ENCODE data around the gene CFAP251. TPM values are rescaled to one million over a fixed set of nuclear protein-coding genes. Genes with fewer than 3 reads are reported as not detected.

CFAP251 gene
- total RNA-seq, 4 donors from 2014 or later = 0.34 to 2.9 (median 2.2) TPM

- no peak for DNase-seq
- intact Hi-C loops (cut with DNase I) = no loop called here
- Histone ChIP-seq H3K9me3 (no peaks in the 10 kb centered on the region), H3K4me1 (peaks cover 0 to 17% (median 0%) of the 10 kb centered on the region in 3 donors), H3K36me3 (no peaks in the 10 kb centered on the region), H3K4me3 (no peak overlapping the region), H3K27me3 (no peaks in the 10 kb centered on the region), H3K27ac (no peak overlapping the region)
- TF ChIP-seq POLR2A (IDR thresholded peaks at IDR 0.05) (no peak), CTCF (IDR thresholded peaks at IDR 0.05) (no peak)
- 89 to 100% methylated on average over 2 of the region's 2 CpGs for WGBS, 2 donors
Measured at GRCh38 chr12:121946313-121947025, 28.1 kb downstream of the CFAP251 start.

- DNase-seq = no peak
- Histone ChIP-seq H3K27me3 (no peaks in the 10 kb centered on the region), H3K9me3 (no peaks in the 10 kb centered on the region), H3K4me3 (no peak overlapping the region), H3K36me3 (no peaks in the 10 kb centered on the region), H3K27ac (no peak overlapping the region), H3K4me1 (peaks cover 0 to 17% (median 0%) of the 10 kb centered on the region in 3 donors)
- TF ChIP-seq CTCF (IDR thresholded peaks at IDR 0.05) (no peak), POLR2A (IDR thresholded peaks at IDR 0.05) (no peak)
- WGBS, 2 donors = 81 to 92% methylated on average over 2 of the region's 2 CpGs
- intact Hi-C loops (cut with DNase I) = no loop called here
Measured at GRCh38 chr12:121947981-121948380, 29.6 kb downstream of the CFAP251 start.

- no peak for DNase-seq
- TF ChIP-seq CTCF (IDR thresholded peaks at IDR 0.05) = no peak
- no peak for TF ChIP-seq POLR2A (IDR thresholded peaks at IDR 0.05)
- WGBS, 2 donors = 26 to 40% methylated on average over 4 of the region's 4 CpGs
- intact Hi-C loops (cut with DNase I) = no loop called here
- no peaks in the 10 kb centered on the region for H3K36me3 ChIP-seq
- H3K27ac ChIP-seq = no peak overlapping the region
- H3K27me3 ChIP-seq = no peaks in the 10 kb centered on the region
- peaks cover 0 to 8% (median 0%) of the 10 kb centered on the region in 3 donors for H3K4me1 ChIP-seq
- H3K9me3 ChIP-seq = no peaks in the 10 kb centered on the region
- H3K4me3 ChIP-seq = no peak overlapping the region
Measured at GRCh38 chr12:121949648-121950397, 31.4 kb downstream of the CFAP251 start.

GRCh38 chr12:121953117-121953692 is 34.8 kb downstream of the CFAP251 start:
- Histone ChIP-seq H3K4me1 (peaks cover 0 to 8% (median 0%) of the 10 kb centered on the region in 3 donors), H3K9me3 (no peaks in the 10 kb centered on the region), H3K27ac (no peak overlapping the region), H3K4me3 (no peak overlapping the region), H3K36me3 (no peaks in the 10 kb centered on the region), H3K27me3 (peaks cover 0 to 5% (median 0%) of the 10 kb centered on the region in 4 donors)
- no peak for DNase-seq
- TF ChIP-seq POLR2A (IDR thresholded peaks at IDR 0.05) (no peak), CTCF (IDR thresholded peaks at IDR 0.05) (no peak)
- WGBS, 2 donors = 83 to 90% methylated on average over 4 of the region's 4 CpGs
- intact Hi-C loops (cut with DNase I) = no loop called here

GRCh38 chr12:121953695-121954094 is 35.3 kb downstream of the CFAP251 start:
- H3K9me3 ChIP-seq = no peaks in the 10 kb centered on the region
- intact Hi-C loops (cut with DNase I) = no loop called here

More at GRCh38 chr12:121953695-121954094, 35.3 kb downstream of the CFAP251 start:
- Histone ChIP-seq H3K27ac (no peak overlapping the region), H3K4me1 (peaks cover 0 to 8% (median 0%) of the 10 kb centered on the region in 3 donors), H3K4me3 (no peak overlapping the region), H3K36me3 (no peaks in the 10 kb centered on the region), H3K27me3 (peaks cover 0 to 5% (median 0%) of the 10 kb centered on the region in 4 donors)
- no peak for DNase-seq
- 62 to 72% methylated on average over 3 of the region's 3 CpGs for WGBS, 2 donors
- TF ChIP-seq CTCF (IDR thresholded peaks at IDR 0.05) (no peak), POLR2A (IDR thresholded peaks at IDR 0.05) (no peak)

Measured in esophagus squamous epithelium (tissue), 5 donors.